Osteoblast (primary cell): ENCODE data around the gene ESF1. TPM values are rescaled to one million over a fixed set of nuclear protein-coding genes. Genes with fewer than 3 reads are reported as not detected.

Experiments
- DNase-seq: peaks from one replicate; pipeline ENCODE4 v3.0.0; 2011; ENCODE audit warnings: low spot score, mixed read lengths; ENCODE audit not compliant: insufficient read length; ENCODE audit errors: missing footprints
- H2AFZ ChIP-seq: 2 replicates; pipeline ENCODE4 v1.6.0; 2011; ENCODE audit warnings: mild to moderate bottlenecking, low read length
- H3K27ac ChIP-seq: 2 replicates; pipeline ENCODE4 v1.5.1; 2011; ENCODE audit warnings: mild to moderate bottlenecking, low read depth, low read length, moderate library complexity
- H3K27me3 ChIP-seq: 2 replicates; pipeline ENCODE4 v1.6.0; 2012; ENCODE audit warnings: mild to moderate bottlenecking, control low read depth, inconsistent platforms, low read length, moderate library complexity; ENCODE audit not compliant: insufficient read depth
- H3K36me3 ChIP-seq: 2 replicates; pipeline ENCODE4 v1.5.1; 2011; ENCODE audit warnings: mild to moderate bottlenecking, low read length, control low read depth, moderate library complexity; ENCODE audit not compliant: insufficient read depth
- H3K4me1 ChIP-seq: 2 replicates; pipeline ENCODE4 v1.5.1; 2011; ENCODE audit warnings: mild to moderate bottlenecking, low read length, control low read depth, moderate library complexity; ENCODE audit not compliant: insufficient read depth
- H3K4me2 ChIP-seq: 2 replicates; pipeline ENCODE4 v1.6.0; 2011; ENCODE audit warnings: mild to moderate bottlenecking, low read length; ENCODE audit not compliant: insufficient read depth
- H3K4me3 ChIP-seq: fragments of 200-600 bp; sonication (generic); 3 replicates; pipeline ENCODE4 v1.5.1; 2012; ENCODE audit warnings: mild to moderate bottlenecking, low read length, inconsistent platforms; ENCODE audit not compliant: insufficient read depth
- H3K79me2 ChIP-seq: 2 replicates; pipeline ENCODE4 v1.6.0; 2012; ENCODE audit warnings: mild to moderate bottlenecking, low read length, control low read depth, inconsistent platforms; ENCODE audit not compliant: insufficient read depth
- H3K9me3 ChIP-seq: 2 replicates; pipeline ENCODE4 v1.5.1; 2011; ENCODE audit warnings: low read depth, low read length, control low read depth
- H4K20me1 ChIP-seq: 2 replicates; pipeline ENCODE4 v1.6.0; 2012; ENCODE audit warnings: mild to moderate bottlenecking, low read length, control low read depth; ENCODE audit not compliant: insufficient read depth
- CTCF ChIP-seq: IDR thresholded peaks from 2 replicates; pipeline ENCODE4 v1.5.1; 2011; ENCODE audit warnings: mild to moderate bottlenecking, low read depth, low read length, moderate library complexity; ENCODE audit errors: extremely low read depth
- total RNA-seq: library from RNA; depleted of rRNA; stranded (reverse); fragments of >200 nt; gene quantifications from 2 replicates; pipeline ENCODE4 v1.2.3, GENCODE V29; 2012

ESF1 gene
- total RNA-seq, 1 donor = 9.0 TPM

- no peak overlapping the region for H3K4me3 ChIP-seq
- DNase-seq = no peak
- no peak overlapping the region for H3K27ac ChIP-seq
- H3K9me3 ChIP-seq = no peaks in the 10 kb centered on the region
- H4K20me1 ChIP-seq = no peaks in the 10 kb centered on the region
- no peaks in the 10 kb centered on the region for H3K79me2 ChIP-seq
- H3K27me3 ChIP-seq = no peaks in the 10 kb centered on the region
- no peak overlapping the region for H3K4me2 ChIP-seq
- H2AFZ ChIP-seq = peak overlapping the region; percentile 37
- TF ChIP-seq CTCF = no peak
- no peaks in the 10 kb centered on the region for H3K36me3 ChIP-seq
- H3K4me1 ChIP-seq = no peaks in the 10 kb centered on the region
Measured at GRCh38 chr20:13665709-13666395, 118.9 kb downstream of the ESF1 start.

Other genes with a start within 250 kb of the ESF1 start
- 8.0 and 9.4 TPM in 2 replicates for gene TASP1, start 146.0 kb downstream of the ESF1 start, total RNA-seq
- 8.3 and 12.3 TPM in 2 replicates for gene NDUFAF5, start 109 bp upstream of the ESF1 start, total RNA-seq
- gene SEL1L2, start 205.7 kb upstream of the ESF1 start, total RNA-seq = not detected in 2 replicates
- 1.8 and 4.0 TPM in 2 replicates for gene MACROD2, start 210.6 kb upstream of the ESF1 start, total RNA-seq